Lung (tissue), 12 donors: ENCODE results near the gene TMC1. TPM values are rescaled to one million over a fixed set of nuclear protein-coding genes. Genes with fewer than 3 reads are reported as not detected.

Experiments
- ATAC-seq: fragments of 200-7000 bp; cut with Tn5 transposase; one replicate; pipeline ENCODE4 v1.9.1; 2020; ENCODE audit warnings: moderate number of reproducible peaks; ENCODE audit not compliant: insufficient read depth, low FRiP score
- DNase-seq, 3 donors: peaks; one replicate each; pipeline ENCODE4 v3.0.0-alpha.2; 2013 to 2017
- H3K27ac ChIP-seq, 2 donors: one replicate each; pipeline ENCODE4 v1.5.1; 2013; ENCODE audit warnings: mild to moderate bottlenecking in 2 of 2, moderate library complexity in 2 of 2, control low read depth in 1 of 2, inconsistent platforms in 1 of 2, low read depth in 1 of 2, low read length in 1 of 2
- H3K27me3 ChIP-seq, 3 donors: one replicate each; pipeline ENCODE4 v1.5.1; 2013; ENCODE audit warnings: low read length in 2 of 3; ENCODE audit not compliant: control insufficient read depth in 3 of 3, insufficient read depth in 3 of 3
- H3K36me3 ChIP-seq, 4 donors: one replicate each; pipeline ENCODE4 v1.5.1; 2013; ENCODE audit warnings: low read length in 4 of 4, mild to moderate bottlenecking in 1 of 4, moderate library complexity in 1 of 4; ENCODE audit not compliant: control insufficient read depth in 4 of 4, insufficient read depth in 4 of 4
- H3K4me1 ChIP-seq, 5 donors: one replicate each; pipeline ENCODE4 v1.5.1; 2013; ENCODE audit warnings: low read length in 5 of 5, mild to moderate bottlenecking in 2 of 5, moderate library complexity in 1 of 5; ENCODE audit not compliant: control insufficient read depth in 5 of 5, insufficient read depth in 5 of 5
- H3K4me3 ChIP-seq: one replicate; pipeline ENCODE4 v1.5.1; 2013; ENCODE audit warnings: mild to moderate bottlenecking, control low read depth, moderate library complexity
- H3K9ac ChIP-seq, 2 donors: one replicate each; pipeline ENCODE4 v1.5.1; 2013; ENCODE audit warnings: low read length in 2 of 2, control low read depth in 1 of 2; ENCODE audit not compliant: insufficient read depth in 1 of 2
- H3K9me3 ChIP-seq, 4 donors: one replicate each; pipeline ENCODE4 v1.5.1; 2013; ENCODE audit warnings: low read length in 3 of 4, mild to moderate bottlenecking in 1 of 4, moderate library complexity in 1 of 4; ENCODE audit not compliant: control insufficient read depth in 4 of 4, insufficient read depth in 3 of 4
- WGBS, 2 donors: extraction: QIAGEN DNeasy Blood & Tissue Kit; methylation state at CpG; one replicate each; pipeline ENCODE4 v1.1.7; 2013; 5-methylcytosine and 5-hydroxymethylcytosine counted together
- polyA plus RNA-seq, 2 donors: library from polyadenylated mRNA; stranded (reverse); fragments of 200-250 nt; gene quantifications; one replicate each; pipeline ENCODE4 v1.2.1, GENCODE V29; 2013
- total RNA-seq, 2 donors: library from RNA; depleted of rRNA in 1 of 2; stranded (reverse); fragments of >200 nt in 1 of 2; gene quantifications; one replicate each; pipeline ENCODE4 v1.2.1, GENCODE V29; 2014 to 2021
- TF ChIP-seq, protein P1 (sequence below): IDR thresholded peaks from 2 replicates; pipeline ENCODE4 v1.5.1; 2012; ENCODE audit warnings: mild to moderate bottlenecking; ENCODE audit errors: control extremely low read depth, extremely low read depth
- donor health status: control.
- donor health status: control.
- donor health status: Bipolar disorder and iron deficiency.
- donor health status: healthy.
- donor health status: DM: yes; HTN: yes; CAD: no.

TMC1 gene
- total and polyA plus RNA-seq, 4 donors = 0.10 to 0.82 (median 0.21) TPM; not detected in 1

- Histone ChIP-seq H3K27ac (no peak overlapping the region), H3K9me3 (peaks cover 0 to 3% (median 0%) of the 10 kb centered on the region in 4 donors), H3K27me3 (no peaks in the 10 kb centered on the region), H3K36me3 (no peaks in the 10 kb centered on the region), H3K4me1 (no peaks in the 10 kb centered on the region), H3K4me3 (no peak overlapping the region), H3K9ac (no peak overlapping the region)
- ATAC-seq (no peak), DNase-seq (no peak)
- TF ChIP-seq, protein P1, sequence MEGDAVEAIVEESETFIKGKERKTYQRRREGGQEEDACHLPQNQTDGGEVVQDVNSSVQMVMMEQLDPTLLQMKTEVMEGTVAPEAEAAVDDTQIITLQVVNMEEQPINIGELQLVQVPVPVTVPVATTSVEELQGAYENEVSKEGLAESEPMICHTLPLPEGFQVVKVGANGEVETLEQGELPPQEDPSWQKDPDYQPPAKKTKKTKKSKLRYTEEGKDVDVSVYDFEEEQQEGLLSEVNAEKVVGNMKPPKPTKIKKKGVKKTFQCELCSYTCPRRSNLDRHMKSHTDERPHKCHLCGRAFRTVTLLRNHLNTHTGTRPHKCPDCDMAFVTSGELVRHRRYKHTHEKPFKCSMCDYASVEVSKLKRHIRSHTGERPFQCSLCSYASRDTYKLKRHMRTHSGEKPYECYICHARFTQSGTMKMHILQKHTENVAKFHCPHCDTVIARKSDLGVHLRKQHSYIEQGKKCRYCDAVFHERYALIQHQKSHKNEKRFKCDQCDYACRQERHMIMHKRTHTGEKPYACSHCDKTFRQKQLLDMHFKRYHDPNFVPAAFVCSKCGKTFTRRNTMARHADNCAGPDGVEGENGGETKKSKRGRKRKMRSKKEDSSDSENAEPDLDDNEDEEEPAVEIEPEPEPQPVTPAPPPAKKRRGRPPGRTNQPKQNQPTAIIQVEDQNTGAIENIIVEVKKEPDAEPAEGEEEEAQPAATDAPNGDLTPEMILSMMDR = no peak
Observed at GRCh38 chr9:72779614-72780013, 258.2 kb downstream of the TMC1 start.

- no peak for ATAC-seq
- H3K27ac ChIP-seq = no peak overlapping the region
- no peaks in the 10 kb centered on the region for H3K27me3 ChIP-seq
- no peak for DNase-seq
- H3K36me3 ChIP-seq = no peaks in the 10 kb centered on the region
- no peak overlapping the region for H3K4me3 ChIP-seq
- H3K9ac ChIP-seq = no peak overlapping the region
- TF ChIP-seq, protein P1 = no peak
- no peaks in the 10 kb centered on the region for H3K4me1 ChIP-seq
- peaks cover 0 to 3% (median 0%) of the 10 kb centered on the region in 4 donors for H3K9me3 ChIP-seq
Observed at GRCh38 chr9:72786948-72787347, 265.5 kb downstream of the TMC1 start.

- ATAC-seq = no peak
- H3K36me3 ChIP-seq = no peaks in the 10 kb centered on the region
- H3K27ac ChIP-seq = no peak overlapping the region
- H3K4me3 ChIP-seq = no peak overlapping the region
- H3K27me3 ChIP-seq = no peaks in the 10 kb centered on the region
- TF ChIP-seq, protein P1 = no peak
- H3K9me3 ChIP-seq = no peaks in the 10 kb centered on the region
- H3K4me1 ChIP-seq = no peaks in the 10 kb centered on the region
- no peak overlapping the region for H3K9ac ChIP-seq
- 40 to 67% methylated on average over 5 of the region's 5 CpGs for WGBS, 2 donors
- DNase-seq = no peak
Observed at GRCh38 chr9:72788966-72789735, 267.7 kb downstream of the TMC1 start.

GRCh38 chr9:72789885-72790284, 268.5 kb downstream of the TMC1 start:
- no peaks in the 10 kb centered on the region for H3K4me1 ChIP-seq
- H3K27me3 ChIP-seq = no peaks in the 10 kb centered on the region
- DNase-seq = no peak
- ATAC-seq = no peak
- H3K27ac ChIP-seq = no peak overlapping the region
- no peaks in the 10 kb centered on the region for H3K9me3 ChIP-seq
- H3K36me3 ChIP-seq = no peaks in the 10 kb centered on the region
- no peak overlapping the region for H3K9ac ChIP-seq
- TF ChIP-seq, protein P1 = no peak
- H3K4me3 ChIP-seq = no peak overlapping the region
- 86 to 87% methylated on average over 3 of the region's 3 CpGs for WGBS, 2 donors
